NCI-H748 (cell line): Measurements from ENCODE around the gene TIMM44.
"Not testable (repeated sequence)": the region's sequence is repeated elsewhere in the genome, so short reads cannot be mapped to it uniquely, and the experiment has no call there.

ENCODE experiments used
- DNase-seq: peaks from one replicate; lab custom pipeline; 2025; ENCODE audit not compliant: unreplicated experiment; lab: John Stamatoyannopoulos, UW

TIMM44 gene

GRCh38 chr19:7977021-7977722, 33.7 kb upstream of the TIMM44 start:
- DNase-seq, result no peak

- no peak for DNase-seq
Measured at GRCh38 chr19:7976461-7976860, 33.0 kb upstream of the TIMM44 start.

- DNase-seq, result no peak
Measured at GRCh38 chr19:7975037-7975436, 31.6 kb upstream of the TIMM44 start.

- DNase-seq, result no peak
Measured at GRCh38 chr19:7973883-7974282, 30.4 kb upstream of the TIMM44 start.

- no peak for DNase-seq
Measured at GRCh38 chr19:7971553-7972520, 28.4 kb upstream of the TIMM44 start.

GRCh38 chr19:7970716-7971448, 27.4 kb upstream of the TIMM44 start:
- DNase-seq, result peak; percentile 18

GRCh38 chr19:7969555-7969939, 26.1 kb upstream of the TIMM44 start:
- no peak for DNase-seq

DNA sequence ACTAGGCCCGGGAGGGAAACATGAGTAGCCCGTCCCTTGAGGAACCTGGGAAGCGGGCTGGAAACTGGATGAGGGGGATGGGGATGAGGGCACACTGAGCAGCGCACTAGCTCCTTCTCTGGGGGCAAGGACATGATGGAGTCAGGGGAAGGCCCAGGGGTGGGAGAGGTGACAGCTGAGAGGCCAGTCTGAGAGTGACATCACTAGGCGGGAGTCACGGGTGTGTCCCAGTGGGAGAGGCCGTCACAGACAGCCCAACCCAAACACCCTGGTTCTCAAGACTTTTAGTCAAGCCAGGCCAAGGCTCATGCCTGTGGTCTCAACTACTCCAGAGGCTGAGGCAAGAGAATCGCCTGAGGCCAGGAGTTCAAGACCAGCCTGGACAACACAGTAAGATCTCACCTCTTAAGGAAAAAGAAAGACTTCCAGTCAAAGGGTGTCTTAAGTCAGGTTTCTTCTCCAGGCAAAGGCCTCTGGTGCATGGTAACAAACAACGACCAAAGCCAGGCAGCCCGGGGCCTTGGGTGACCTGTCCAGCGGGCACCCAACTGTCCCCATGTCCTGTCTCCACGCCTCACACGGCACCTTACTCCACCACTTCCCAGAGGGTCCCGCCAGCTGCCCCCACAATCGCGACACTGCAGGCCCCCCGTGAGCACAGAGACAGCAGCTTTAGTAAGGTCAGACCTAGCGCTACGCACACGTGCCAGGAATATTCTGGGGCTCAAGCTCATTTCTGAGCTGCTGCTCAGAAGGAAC, 25.5 kb upstream of the TIMM44 start:
- DNase-seq, result no peak

- no peak for DNase-seq
Measured at GRCh38 chr19:7968008-7968795, 24.7 kb upstream of the TIMM44 start.

DNA sequence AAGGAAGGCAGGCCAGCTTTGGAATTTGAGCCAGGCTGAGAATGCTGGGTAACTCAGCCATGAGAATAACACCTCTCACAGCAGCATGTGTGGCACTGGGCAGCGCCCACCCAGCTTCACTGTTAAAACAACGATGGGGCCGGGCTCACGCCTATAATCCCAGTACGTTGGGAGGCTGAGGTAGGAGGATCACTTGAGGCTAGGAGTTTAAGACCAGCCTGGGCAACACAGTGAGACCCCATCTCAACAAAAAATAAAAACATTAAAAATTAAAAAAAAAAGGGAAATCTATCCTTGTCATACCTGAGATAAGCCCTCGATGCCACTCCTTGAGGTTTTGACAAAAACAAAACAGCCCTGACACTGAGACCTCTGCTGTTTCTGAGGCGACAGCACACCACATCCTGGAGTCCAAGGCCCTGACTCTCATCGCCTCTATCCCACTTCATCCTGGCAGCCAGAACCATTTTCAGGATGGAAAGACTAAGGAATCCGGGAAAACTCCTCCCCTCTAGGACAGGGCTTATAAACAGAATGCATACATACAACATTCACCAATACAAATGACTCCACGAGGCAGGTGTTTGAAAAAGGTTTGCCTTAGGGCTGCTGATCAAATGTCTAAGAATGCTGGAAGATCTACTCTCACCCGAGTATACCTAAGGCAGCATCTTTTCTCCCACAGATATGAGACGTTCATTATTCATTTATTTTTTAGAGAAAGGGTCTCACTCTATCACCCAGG, 22.6 kb upstream of the TIMM44 start:
- no peak for DNase-seq

- no peak for DNase-seq
Measured at GRCh38 chr19:7965259-7965841, 21.9 kb upstream of the TIMM44 start.

- no peak for DNase-seq
Measured at GRCh38 chr19:7963566-7963965, 20.1 kb upstream of the TIMM44 start.

DNA sequence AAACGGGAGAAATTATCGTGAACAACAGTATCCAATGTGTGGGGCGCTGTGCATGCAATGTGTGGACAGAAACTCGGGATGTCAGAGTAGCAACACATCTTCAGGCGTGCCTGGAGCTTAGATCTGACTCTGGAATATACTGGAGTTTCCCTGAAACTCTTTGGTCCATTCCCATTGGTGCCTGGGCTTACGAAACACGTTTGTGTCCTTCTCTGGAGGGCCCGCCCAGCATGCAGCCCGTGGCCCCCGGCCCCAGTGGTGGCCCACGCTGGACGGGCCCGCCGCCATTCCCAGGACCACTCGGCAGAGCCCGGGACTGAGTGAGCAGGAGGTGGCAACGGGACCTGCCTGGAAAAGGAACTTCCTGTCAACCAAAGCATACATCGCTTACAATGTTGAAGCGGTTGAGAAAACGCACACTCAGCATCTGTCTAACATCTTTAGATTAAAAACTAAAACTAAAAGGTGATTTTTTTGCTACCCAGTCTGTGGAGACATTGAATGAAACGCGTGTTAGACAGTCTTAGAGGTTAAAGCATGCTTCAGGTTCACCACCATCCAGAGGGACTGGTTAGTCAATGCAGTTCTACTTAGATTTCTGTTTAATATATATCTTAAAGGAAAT, 19.3 kb upstream of the TIMM44 start:
- DNase-seq, result no peak

- DNase-seq, result no peak
Measured at GRCh38 chr19:7961920-7962626, 18.6 kb upstream of the TIMM44 start.

DNA sequence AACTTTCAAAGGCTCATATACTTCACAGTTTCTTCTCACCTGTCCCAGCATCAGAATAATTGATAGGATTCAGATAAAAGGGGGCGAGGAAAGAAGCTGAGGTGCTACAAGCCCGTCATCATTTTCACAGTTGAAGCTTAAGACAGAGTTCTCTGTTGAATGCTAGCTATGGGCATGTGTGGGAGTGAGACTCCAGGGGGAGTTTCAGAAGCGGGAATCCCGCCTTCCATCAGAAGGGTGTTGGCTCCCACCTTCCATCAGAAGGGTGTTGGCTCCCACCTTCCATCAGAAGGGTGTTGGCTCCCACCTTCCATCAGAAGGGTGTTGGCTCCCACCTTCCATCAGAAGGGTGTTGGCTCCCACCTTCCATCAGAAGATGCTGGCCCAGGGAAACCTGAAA, 17.6 kb upstream of the TIMM44 start:
- DNase-seq, result not testable (repeated sequence)

GRCh38 chr19:7959211-7959610, 15.7 kb upstream of the TIMM44 start:
- DNase-seq, result no peak

DNA sequence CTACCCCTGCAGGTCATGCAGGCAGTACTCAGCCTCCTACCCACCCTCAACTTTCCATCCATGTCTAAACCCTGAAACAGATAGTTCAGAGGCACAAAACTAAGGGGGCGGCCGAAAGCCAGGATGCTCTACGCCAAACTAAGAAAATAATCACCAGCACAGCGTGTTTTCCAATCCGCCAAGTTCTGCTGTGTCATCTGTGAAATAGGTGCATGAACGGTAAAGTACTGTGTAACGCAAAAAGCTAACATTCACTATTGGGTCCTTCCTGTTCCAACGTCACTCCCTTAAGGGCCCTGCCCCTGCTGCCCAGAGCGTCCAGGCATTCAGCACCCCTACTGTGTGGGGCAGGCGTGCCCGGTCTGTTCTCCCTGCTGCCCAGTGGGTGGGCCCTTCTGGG, 12.2 kb upstream of the TIMM44 start:
- no peak for DNase-seq

DNA sequence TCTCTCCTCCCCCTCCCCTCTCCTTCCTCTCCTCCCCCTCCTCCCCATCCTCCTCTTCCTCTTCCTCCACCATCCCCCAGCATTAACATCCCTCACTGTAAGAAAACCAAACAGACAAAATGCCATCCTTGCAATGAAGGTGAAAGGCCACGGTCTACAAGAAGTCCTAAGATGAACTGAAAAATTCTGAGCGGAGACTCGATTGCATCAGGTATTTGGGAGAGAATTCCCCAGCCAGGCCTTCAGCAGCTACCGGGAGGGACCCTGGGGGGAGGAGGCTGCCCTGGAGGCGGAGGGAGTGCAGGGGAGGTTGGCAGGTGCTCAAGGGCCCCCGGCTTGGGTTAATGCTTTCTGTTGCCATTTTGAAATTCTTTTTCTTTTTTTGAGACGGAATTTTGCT, 10.1 kb upstream of the TIMM44 start:
- no peak for DNase-seq
